T-cell (primary cell): ENCODE results near the gene SEZ6L2. TPM values are rescaled to one million over a fixed set of nuclear protein-coding genes. Genes with fewer than 3 reads are reported as not detected.

Source experiments
- ATAC-seq, 4 experiments: fragments of 200-7000 bp in 3 of 4; fragments of 150-1000 bp in 1 of 4; cut with Tn5 transposase; replicated peaks in 1 of 4; 1 replicate in 3 of 4; 2 replicates in 1 of 4; pipeline ENCODE4 v1.10.0; 2021; ENCODE audit warnings: moderate library complexity in 3 of 4, mild to moderate bottlenecking in 2 of 4, moderate number of reproducible peaks in 1 of 4
- CTCF ChIA-PET, 2 donors: fragments of 300-600 bp; sonication (Branson Sonifier 250); formaldehyde crosslinking; loops; one replicate each; lab custom pipeline; 2022; ENCODE audit warnings: antibody characterized with exemption in 2 of 2; lab: Charles Lee
- POLR2A ChIA-PET, 2 donors: fragments of 300-600 bp; sonication (Branson Sonifier 250); formaldehyde crosslinking; loops; one replicate each; lab custom pipeline; 2022; ENCODE audit warnings: antibody characterized with exemption in 2 of 2; lab: Charles Lee
- DNase-seq, 35 experiments: peaks; one replicate each; pipeline versions ENCODE4 v3.0.0 to v3.0.0-alpha.2; 2013 to 2023
- H3K27ac ChIP-seq: one replicate; pipeline ENCODE4 v1.5.1; 2013; ENCODE audit warnings: low read length
- H3K27me3 ChIP-seq, 2 experiments: replicated peaks in 1 of 2; 1 replicate in 1 of 2; 2 replicates in 1 of 2; pipeline versions ENCODE4 v1.6.1 to v1.7.0; 2013; ENCODE audit warnings: low read length in 1 of 2, mixed read lengths in 1 of 2; ENCODE audit not compliant: control insufficient read depth in 2 of 2, insufficient read depth in 2 of 2; ENCODE audit errors: extremely low read depth in 1 of 2
- H3K36me3 ChIP-seq, 2 donors: 1 replicate in 1 of 2; 2 replicates in 1 of 2; pipeline versions ENCODE4 v1.6.1 to v1.7.0; 2013; ENCODE audit warnings: low read length in 1 of 2; ENCODE audit not compliant: control insufficient read depth in 2 of 2, insufficient read depth in 1 of 2; ENCODE audit errors: extremely low read depth in 1 of 2
- H3K4me1 ChIP-seq, 2 experiments: 1 replicate in 1 of 2; 2 replicates in 1 of 2; pipeline versions ENCODE4 v1.6.1 to v1.7.0; 2013; ENCODE audit warnings: low read length in 2 of 2, mixed read lengths in 1 of 2; ENCODE audit not compliant: insufficient read depth in 2 of 2, control insufficient read depth in 1 of 2; ENCODE audit errors: extremely low read depth in 1 of 2
- H3K4me3 ChIP-seq, 2 donors: 1 replicate in 1 of 2; 2 replicates in 1 of 2; pipeline versions ENCODE4 v1.5.1 to v1.7.0; 2013; ENCODE audit warnings: mild to moderate bottlenecking in 2 of 2, low read length in 1 of 2, moderate library complexity in 1 of 2; ENCODE audit not compliant: control insufficient read depth in 1 of 2; ENCODE audit errors: extremely low read depth in 1 of 2
- H3K9me3 ChIP-seq: 2 replicates; pipeline ENCODE4 v1.7.0; 2013
- H3K27ac Mint-ChIP-seq, 2 donors: one replicate each; pipeline ENCODE4 v1.8.0; 2020 to 2021; ENCODE audit warnings: mild to moderate bottlenecking in 2 of 2, mixed read lengths in 2 of 2
- H3K27me3 Mint-ChIP-seq, 2 donors: one replicate each; pipeline ENCODE4 v1.8.0; 2021 to 2022; ENCODE audit warnings: mixed read lengths in 2 of 2
- H3K36me3 Mint-ChIP-seq: one replicate; pipeline ENCODE4 v1.8.0; 2021; ENCODE audit warnings: mixed read lengths
- H3K4me1 Mint-ChIP-seq, 3 donors: one replicate each; pipeline ENCODE4 v1.8.0; 2020 to 2022; ENCODE audit warnings: mixed read lengths in 3 of 3, mild to moderate bottlenecking in 1 of 3
- H3K4me3 Mint-ChIP-seq, 3 donors: one replicate each; pipeline ENCODE4 v1.8.0; 2020 to 2022; ENCODE audit warnings: mild to moderate bottlenecking in 3 of 3, mixed read lengths in 3 of 3, moderate library complexity in 3 of 3
- H3K9me3 Mint-ChIP-seq, 3 donors: one replicate each; pipeline ENCODE4 v1.8.0; 2020 to 2022; ENCODE audit warnings: mixed read lengths in 3 of 3
- WGBS: methylation state at CpG from one replicate; pipeline ENCODE4 v1.1.5; 2013; ENCODE audit warnings: missing lambda C conversion rate; ENCODE audit not compliant: insufficient coverage; 5-methylcytosine and 5-hydroxymethylcytosine counted together
- total RNA-seq, 35 experiments: library from RNA in 6 of 35; stranded (reverse) in 6 of 35; fragments of 120-200 nt in 1 of 35; gene quantifications; one replicate each; pipeline versions ENCODE4 v1.2.1 to v1.2.4 and lab custom pipeline; 2013 to 2026

SEZ6L2 gene
- total RNA-seq, 5 donors from 2014 or later (not counting 1 experiment from before 2014, with no cell fraction given), result 0.16 to 0.82 (median 0.47) TPM; not detected in 2

GRCh38 chr16:29900888-29901606 lies 1.7 kb upstream of the SEZ6L2 start:
- WGBS, result 66% methylated on average over 21 of the region's 31 CpGs
- peaks cover 4 to 50% of the 10 kb centered on the region in 2 experiments for H3K27me3 ChIP-seq
- Mint-ChIP-seq H3K27ac (no peak overlapping the region), H3K9me3 (no peaks in the 10 kb centered on the region), H3K4me3 (peak overlapping the region; percentile 63 to 65 (median 64)), H3K27me3 (peaks cover 25 to 29% of the 10 kb centered on the region in 2 donors), H3K4me1 (peaks cover 6 to 15% (median 12%) of the 10 kb centered on the region in 3 donors), H3K36me3 (no peaks in the 10 kb centered on the region)
- ATAC-seq (no peak), DNase-seq (no peak)
- CTCF ChIA-PET, result interaction anchor here in 1 of 2 donors (0.5 to 0.6 kb wide), 2 partner anchors 14 to 77 kb away, joined by 3 to 6 read pairs; no protein-coding TSS in a partner anchor
- peaks cover 0 to 21% of the 10 kb centered on the region in 2 experiments for H3K4me1 ChIP-seq
- H3K9me3 ChIP-seq, result no peaks in the 10 kb centered on the region
- no peak overlapping the region for H3K27ac ChIP-seq
- POLR2A ChIA-PET, result no interaction called here
- no peaks in the 10 kb centered on the region for H3K36me3 ChIP-seq
- H3K4me3 ChIP-seq, result no peak overlapping the region

GRCh38 chr16:29900102-29900887 lies 945 bp upstream of the SEZ6L2 start, which contains the start of gene ASPHD1:
ASPHD1 (plus strand) TSS chr16:29900488; CDS start chr16:29900972, 484 bp downstream.
- H3K27ac ChIP-seq, result no peak within 1 kb of the TSS
- H3K4me3 ChIP-seq, result peak within 1 kb of the TSS; percentile 33 to 45
- peak; percentile 87 to 91 (median 88) for ATAC-seq
- H3K4me1 ChIP-seq, result peaks cover 0 to 21% of the 10 kb centered on the region in 2 experiments
- peaks cover 4 to 58% of the 10 kb centered on the region in 2 experiments for H3K27me3 ChIP-seq
- ChIA-PET CTCF (interaction anchor here in 1 of 2 donors (0.5 to 0.6 kb wide), 2 partner anchors 13 to 78 kb away, joined by 3 to 6 read pairs; no protein-coding TSS in a partner anchor), POLR2A (no interaction called here)
- no peak within 1 kb of the TSS for H3K27ac Mint-ChIP-seq
- H3K27me3 Mint-ChIP-seq, result peaks cover 25 to 36% of the 10 kb centered on the region in 2 donors
- no peaks in the 10 kb centered on the region for H3K36me3 ChIP-seq
- H3K4me3 Mint-ChIP-seq, result peak within 1 kb of the TSS; percentile 63 to 65 (median 64)
- DNase-seq, result peak in 32 of 35 experiments; percentile 15 to 85 (median 62)
- H3K9me3 ChIP-seq, result no peaks in the 10 kb centered on the region
- H3K4me1 Mint-ChIP-seq, result peaks cover 6 to 15% (median 12%) of the 10 kb centered on the region in 3 donors
- 2% methylated on average over 48 of the region's 67 CpGs for WGBS
- no peaks in the 10 kb centered on the region for H3K36me3 Mint-ChIP-seq
- no peaks in the 10 kb centered on the region for H3K9me3 Mint-ChIP-seq

- peaks cover 4 to 62% of the 10 kb centered on the region in 2 experiments for H3K27me3 ChIP-seq
- Mint-ChIP-seq H3K27ac (peak overlapping the region in 1 of 2 donors; percentile 46), H3K4me3 (peak overlapping the region in 2 of 3 donors; percentile 28 to 36), H3K36me3 (no peaks in the 10 kb centered on the region), H3K4me1 (peaks cover 6 to 15% (median 12%) of the 10 kb centered on the region in 3 donors), H3K9me3 (no peaks in the 10 kb centered on the region), H3K27me3 (peaks cover 29 to 37% of the 10 kb centered on the region in 2 donors)
- H3K36me3 ChIP-seq, result no peaks in the 10 kb centered on the region
- H3K9me3 ChIP-seq, result no peaks in the 10 kb centered on the region
- H3K27ac ChIP-seq, result no peak overlapping the region
- no peak for ATAC-seq
- no peak for DNase-seq
- CTCF ChIA-PET, result no interaction called here
- H3K4me1 ChIP-seq, result peaks cover 0 to 21% of the 10 kb centered on the region in 2 experiments
- H3K4me3 ChIP-seq, result no peak overlapping the region
- 3% methylated on average over 14 of the region's 25 CpGs for WGBS
- POLR2A ChIA-PET, result interaction anchor here in 1 of 2 donors (0.6 kb wide), 1 partner anchor 16 kb away, joined by 3 read pairs; no protein-coding TSS in a partner anchor
Measured at GRCh38 chr16:29898804-29899515, 390 bp downstream of the SEZ6L2 start.

GRCh38 chr16:29898135-29898803 lies 1.1 kb downstream of the SEZ6L2 start:
- Mint-ChIP-seq H3K4me3 (peak overlapping the region in 2 of 3 donors; percentile 28 to 36), H3K36me3 (no peaks in the 10 kb centered on the region), H3K4me1 (peaks cover 6 to 15% (median 8%) of the 10 kb centered on the region in 3 donors), H3K27ac (peak overlapping the region in 1 of 2 donors; percentile 46), H3K27me3 (peaks cover 29 to 37% of the 10 kb centered on the region in 2 donors), H3K9me3 (no peaks in the 10 kb centered on the region)
- Histone ChIP-seq H3K9me3 (no peaks in the 10 kb centered on the region), H3K4me1 (peaks cover 0 to 21% of the 10 kb centered on the region in 2 experiments), H3K27me3 (peaks cover 4 to 62% of the 10 kb centered on the region in 2 experiments), H3K4me3 (no peak overlapping the region), H3K27ac (no peak overlapping the region), H3K36me3 (no peaks in the 10 kb centered on the region)
- DNase-seq, result no peak
- no peak for ATAC-seq
- ChIA-PET CTCF (no interaction called here), POLR2A (interaction anchor here in 1 of 2 donors (0.7 kb wide), 1 partner anchor 99 kb away, joined by 3 read pairs; no protein-coding TSS in a partner anchor)
- WGBS, result 13% methylated on average over 7 of the region's 9 CpGs

GRCh38 chr16:29897333-29897732 lies 2.0 kb downstream of the SEZ6L2 start:
- ChIA-PET POLR2A (interaction anchor here in 1 of 2 donors (0.7 kb wide), 1 partner anchor 100 kb away, joined by 3 read pairs; no protein-coding TSS in a partner anchor), CTCF (no interaction called here)
- no peaks in the 10 kb centered on the region for H3K9me3 Mint-ChIP-seq
- H3K36me3 Mint-ChIP-seq, result no peaks in the 10 kb centered on the region
- Histone ChIP-seq H3K4me1 (peaks cover 0 to 21% of the 10 kb centered on the region in 2 experiments), H3K36me3 (no peaks in the 10 kb centered on the region), H3K4me3 (no peak overlapping the region), H3K27me3 (peaks cover 4 to 62% of the 10 kb centered on the region in 2 experiments), H3K9me3 (no peaks in the 10 kb centered on the region), H3K27ac (no peak overlapping the region)
- WGBS, result 44% methylated on average over 3 of the region's 4 CpGs
- peaks cover 6 to 15% (median 8%) of the 10 kb centered on the region in 3 donors for H3K4me1 Mint-ChIP-seq
- peaks cover 29 to 37% of the 10 kb centered on the region in 2 donors for H3K27me3 Mint-ChIP-seq
- no peak overlapping the region for H3K4me3 Mint-ChIP-seq
- no peak overlapping the region for H3K27ac Mint-ChIP-seq
- ATAC-seq, result no peak
- DNase-seq, result no peak
